HEK293 (cell line): Measurements from ENCODE around the gene DPF3.

Experiments used
- KLF8 ChIP-seq: fragments of 450-650 bp; formaldehyde crosslinking; IDR thresholded peaks from 2 replicates; pipeline ENCODE4 v1.5.1; 2016; ENCODE audit warnings: missing biosample characterization, missing genetic modification characterization
- SCRT1 ChIP-seq: fragments of 450-650 bp; formaldehyde crosslinking; IDR thresholded peaks from 2 replicates; pipeline ENCODE4 v1.5.1; 2016; ENCODE audit warnings: missing biosample characterization, missing genetic modification characterization, borderline replicate concordance
- SP2 ChIP-seq: fragments of 450-650 bp; formaldehyde crosslinking; IDR thresholded peaks from 2 replicates; pipeline ENCODE4 v1.5.1; 2016; ENCODE audit warnings: missing biosample characterization, missing genetic modification characterization
- TCF7L2 ChIP-seq: IDR thresholded peaks from 2 replicates; pipeline ENCODE4 v1.6.1; 2011; ENCODE audit warnings: low read depth, mild to moderate bottlenecking, inconsistent platforms, low read length, moderate library complexity, borderline replicate concordance
- ZBTB1 ChIP-seq: fragments of 450-650 bp; formaldehyde crosslinking; IDR thresholded peaks from 2 replicates; pipeline ENCODE4 v1.5.1; 2016; ENCODE audit warnings: missing biosample characterization, missing genetic modification characterization
- ZBTB21 ChIP-seq: fragments of 450-650 bp; formaldehyde crosslinking; IDR thresholded peaks from 2 replicates; pipeline ENCODE4 v1.5.1; 2017; ENCODE audit warnings: missing biosample characterization, missing genetic modification characterization
- ZBTB44 ChIP-seq: fragments of 450-650 bp; IDR thresholded peaks from 2 replicates; pipeline ENCODE4 v1.5.1; 2018; ENCODE audit warnings: missing biosample characterization, mild to moderate bottlenecking, missing genetic modification characterization
- ZIC2 ChIP-seq: fragments of 450-650 bp; formaldehyde crosslinking; IDR thresholded peaks from 2 replicates; pipeline ENCODE4 v1.5.1; 2016; ENCODE audit warnings: missing biosample characterization, missing genetic modification characterization
- ZNF132 ChIP-seq: fragments of 450-650 bp; formaldehyde crosslinking; IDR thresholded peaks from 2 replicates; pipeline ENCODE4 v1.5.1; 2017; ENCODE audit warnings: missing biosample characterization, missing genetic modification characterization, borderline replicate concordance
- ZNF133 ChIP-seq: fragments of 450-650 bp; formaldehyde crosslinking; IDR thresholded peaks from 2 replicates; pipeline ENCODE4 v1.5.1; 2016; ENCODE audit warnings: missing biosample characterization, missing genetic modification characterization
- ZNF138 ChIP-seq: fragments of 450-650 bp; formaldehyde crosslinking; IDR thresholded peaks from 2 replicates; pipeline ENCODE4 v1.5.1; 2016; ENCODE audit warnings: missing biosample characterization, missing genetic modification characterization, borderline replicate concordance
- ZNF211 ChIP-seq: fragments of 450-650 bp; formaldehyde crosslinking; IDR thresholded peaks from 2 replicates; pipeline ENCODE4 v1.5.1; 2016; ENCODE audit warnings: low read depth, missing biosample characterization, missing genetic modification characterization
- ZNF248 ChIP-seq: fragments of 450-650 bp; formaldehyde crosslinking; IDR thresholded peaks from 2 replicates; pipeline ENCODE4 v1.5.1; 2017; ENCODE audit warnings: missing biosample characterization, missing genetic modification characterization
- ZNF266 ChIP-seq: fragments of 450-650 bp; formaldehyde crosslinking; IDR thresholded peaks from 2 replicates; pipeline ENCODE4 v1.5.1; 2016; ENCODE audit warnings: missing biosample characterization, missing genetic modification characterization, low read depth
- ZNF280D ChIP-seq: fragments of 450-650 bp; formaldehyde crosslinking; IDR thresholded peaks from 2 replicates; pipeline ENCODE4 v1.5.1; 2016; ENCODE audit warnings: missing biosample characterization, missing genetic modification characterization
- ZNF311 ChIP-seq: fragments of 450-650 bp; formaldehyde crosslinking; IDR thresholded peaks from 2 replicates; pipeline ENCODE4 v1.5.1; 2017; ENCODE audit warnings: missing biosample characterization, missing genetic modification characterization, borderline replicate concordance
- ZNF423 ChIP-seq: fragments of 450-650 bp; formaldehyde crosslinking; IDR thresholded peaks from 2 replicates; pipeline ENCODE4 v1.5.1; 2016; ENCODE audit warnings: missing biosample characterization, missing genetic modification characterization
- ZNF426 ChIP-seq: fragments of 450-650 bp; formaldehyde crosslinking; IDR thresholded peaks from 2 replicates; pipeline ENCODE4 v1.5.1; 2017; ENCODE audit warnings: missing biosample characterization, missing genetic modification characterization, mild to moderate bottlenecking, inconsistent platforms, moderate library complexity
- ZNF510 ChIP-seq: fragments of 450-650 bp; formaldehyde crosslinking; IDR thresholded peaks from 2 replicates; pipeline ENCODE4 v1.5.1; 2018; ENCODE audit warnings: mild to moderate bottlenecking, missing genetic modification characterization, missing biosample characterization; ENCODE audit not compliant: insufficient replicate concordance
- ZNF610 ChIP-seq: fragments of 450-650 bp; formaldehyde crosslinking; IDR thresholded peaks from 2 replicates; pipeline ENCODE4 v1.5.1; 2016; ENCODE audit warnings: missing biosample characterization, missing genetic modification characterization, borderline replicate concordance
- ZNF621 ChIP-seq: fragments of 450-650 bp; formaldehyde crosslinking; IDR thresholded peaks from 2 replicates; pipeline ENCODE4 v1.5.1; 2017; ENCODE audit warnings: missing biosample characterization, missing genetic modification characterization
- ZNF623 ChIP-seq: fragments of 450-650 bp; formaldehyde crosslinking; IDR thresholded peaks from 2 replicates; pipeline ENCODE4 v1.5.1; 2016; ENCODE audit warnings: missing biosample characterization, missing genetic modification characterization
- ZNF629 ChIP-seq: fragments of 450-650 bp; formaldehyde crosslinking; IDR thresholded peaks from 2 replicates; pipeline ENCODE4 v1.5.1; 2017; ENCODE audit warnings: missing biosample characterization, missing genetic modification characterization
- ZNF645 ChIP-seq: fragments of 450-650 bp; formaldehyde crosslinking; IDR thresholded peaks from 2 replicates; pipeline ENCODE4; 2016; ENCODE audit warnings: missing biosample characterization, missing genetic modification characterization
- ZNF660 ChIP-seq: fragments of 450-650 bp; IDR thresholded peaks from 2 replicates; pipeline ENCODE4 v1.5.1; 2018; ENCODE audit warnings: missing biosample characterization, mild to moderate bottlenecking, missing genetic modification characterization
- ZNF704 ChIP-seq: fragments of 450-650 bp; formaldehyde crosslinking; IDR thresholded peaks from 2 replicates; pipeline ENCODE4 v1.5.1; 2016; ENCODE audit warnings: missing biosample characterization, missing genetic modification characterization
- ZNF76 ChIP-seq: fragments of 450-650 bp; formaldehyde crosslinking; IDR thresholded peaks from 2 replicates; pipeline ENCODE4; 2016; ENCODE audit warnings: low read depth, missing biosample characterization, missing genetic modification characterization, borderline replicate concordance
- ZNF791 ChIP-seq: fragments of 450-650 bp; formaldehyde crosslinking; IDR thresholded peaks from 2 replicates; pipeline ENCODE4 v1.5.1; 2016; ENCODE audit warnings: missing biosample characterization, missing genetic modification characterization
- ZSCAN18 ChIP-seq: fragments of 450-650 bp; formaldehyde crosslinking; IDR thresholded peaks from 2 replicates; pipeline ENCODE4 v1.5.1; 2016; ENCODE audit warnings: missing biosample characterization, missing genetic modification characterization
- ZSCAN30 ChIP-seq: fragments of 450-650 bp; IDR thresholded peaks from 2 replicates; pipeline ENCODE4 v1.5.1; 2018; ENCODE audit warnings: missing biosample characterization, mild to moderate bottlenecking, missing genetic modification characterization, moderate library complexity

The DPF3 gene

GRCh38 chr14:72926292-72927028, 32.6 kb upstream of the DPF3 start, which contains the start of gene DCAF4 (continued):
- peak; percentile 87 for TF ChIP-seq ZNF704 (tag by site-specific recombination)
- peak; percentile 83 for TF ChIP-seq KLF8 (tag by site-specific recombination)
- TF ChIP-seq ZNF510 (tag by site-specific recombination) = no peak
- TF ChIP-seq ZNF138 (tag by site-specific recombination) = no peak
- no peak for TF ChIP-seq ZSCAN30
- no peak for TF ChIP-seq ZNF132
- TF ChIP-seq ZNF426 (tag by site-specific recombination) = no peak
- TF ChIP-seq ZBTB1 (tag by site-specific recombination) = no peak
- TF ChIP-seq ZNF645 = no peak
- TF ChIP-seq ZNF311 (tag by site-specific recombination) = no peak
- TF ChIP-seq ZNF248 (tag by site-specific recombination) = no peak
- peak; percentile 87 for TF ChIP-seq SP2 (tag by site-specific recombination)
- TF ChIP-seq ZNF791 (tag by site-specific recombination) = no peak
- TF ChIP-seq ZNF423 (tag by site-specific recombination) = no peak
- TF ChIP-seq ZBTB44 = no peak
- TF ChIP-seq ZNF660 (tag by site-specific recombination) = no peak
- TF ChIP-seq ZNF623 = no peak
- TF ChIP-seq ZBTB21 (tag by site-specific recombination) = no peak
- TF ChIP-seq ZNF621 = no peak
- no peak for TF ChIP-seq ZNF610 (tag by site-specific recombination)
- TF ChIP-seq ZNF211 = no peak
- no peak for TF ChIP-seq SCRT1 (tag by site-specific recombination)
- TF ChIP-seq ZNF133 (tag by site-specific recombination) = no peak
- TF ChIP-seq ZSCAN18 = no peak
- 0 out of 2 replicates have a peak, but pooled peaks have one; percentile 14 for TF ChIP-seq ZNF629 (tag by site-specific recombination)
- TF ChIP-seq ZNF266 (tag by site-specific recombination) = no peak
- TF ChIP-seq ZNF76 = no peak
- TF ChIP-seq TCF7L2 = no peak
- TF ChIP-seq ZNF280D (tag by site-specific recombination) = no peak
- peak; percentile 67 for TF ChIP-seq ZIC2 (tag by site-specific recombination)
